Activated B cell treated with CpG ODN at 0.5 μM for 24 hours (primary cell): ENCODE data around the gene SPCS1. TPM values are rescaled to one million over a fixed set of nuclear protein-coding genes. Genes with fewer than 3 reads are reported as not detected.

ENCODE experiments used
- ATAC-seq: fragments of 200-7000 bp; cut with Tn5 transposase; one replicate; pipeline ENCODE4 v1.10.0; 2021; ENCODE audit warnings: low read depth, mild to moderate bottlenecking, moderate library complexity
- CTCF ChIA-PET: fragments of 350-600 bp; sonication (Branson Sonifier 250); formaldehyde crosslinking; loops from one replicate; lab custom pipeline; 2021; ENCODE audit warnings: antibody characterized with exemption; lab: Charles Lee
- POLR2A ChIA-PET: fragments of 350-600 bp; sonication (Branson Sonifier 250); formaldehyde crosslinking; loops from one replicate; lab custom pipeline; 2021; ENCODE audit warnings: antibody characterized with exemption; lab: Charles Lee
- DNase-seq: peaks from one replicate; pipeline ENCODE4 v3.0.0; 2022
- H3K27ac Mint-ChIP-seq: one replicate; pipeline ENCODE4 v1.8.0; 2020; ENCODE audit warnings: mixed read lengths
- H3K27me3 Mint-ChIP-seq: one replicate; pipeline ENCODE4 v1.8.0; 2021; ENCODE audit warnings: mixed read lengths
- H3K36me3 Mint-ChIP-seq: one replicate; pipeline ENCODE4 v1.8.0; 2021; ENCODE audit warnings: low read depth, mixed read lengths
- H3K4me1 Mint-ChIP-seq: one replicate; pipeline ENCODE4 v1.8.0; 2021; ENCODE audit warnings: mixed read lengths
- H3K4me3 Mint-ChIP-seq: one replicate; pipeline ENCODE4 v1.8.0; 2020; ENCODE audit warnings: mild to moderate bottlenecking, mixed read lengths
- H3K9me3 Mint-ChIP-seq: one replicate; pipeline ENCODE4 v1.8.0; 2020; ENCODE audit warnings: mixed read lengths
- intact Hi-C: fragments of 100-400 bp; cut with micrococcal nuclease; formaldehyde crosslinking; loops from one replicate; pipeline ENCODE4 v1.15.1; 2024
- total RNA-seq: library from RNA; stranded (reverse); gene quantifications from 2 replicates; pipeline ENCODE4 v1.2.3, GENCODE V29; 2022
- TF ChIP-seq, protein P1 (sequence below): fragments of 200-600 bp; IDR thresholded peaks from one replicate; pipeline ENCODE4 v1.8.0; 2022; ENCODE audit warnings: antibody characterized with exemption, mild to moderate bottlenecking

The SPCS1 gene
- total RNA-seq, 1 donor from 2014 or later = 78.0 TPM

GRCh38 chr3:52697632-52697965 is 8.3 kb upstream of the SPCS1 start:
- CTCF ChIA-PET = no interaction called here

DNA sequence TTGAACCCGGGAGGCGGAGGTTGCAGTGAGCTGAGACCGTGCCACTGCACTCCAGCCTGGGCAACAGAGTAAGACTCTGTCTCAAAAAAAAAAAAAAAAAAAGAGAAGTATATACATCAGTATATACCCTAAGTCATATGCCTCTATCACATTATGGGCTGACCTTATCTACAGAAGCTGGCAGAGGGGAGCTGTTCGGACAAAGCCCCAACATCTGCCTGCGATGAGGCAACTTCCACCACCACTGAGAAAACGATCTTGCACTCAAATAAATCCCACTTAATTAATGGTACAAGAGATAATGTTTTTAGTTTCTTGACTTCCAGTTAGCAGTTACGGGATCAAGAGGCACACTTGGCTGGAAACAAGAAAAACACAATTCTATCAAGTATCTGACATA is 2.6 kb upstream of the SPCS1 start:
- intact Hi-C loops = no loop called here
- DNase-seq = no peak
- no peak for ATAC-seq
- TF ChIP-seq, protein P1, sequence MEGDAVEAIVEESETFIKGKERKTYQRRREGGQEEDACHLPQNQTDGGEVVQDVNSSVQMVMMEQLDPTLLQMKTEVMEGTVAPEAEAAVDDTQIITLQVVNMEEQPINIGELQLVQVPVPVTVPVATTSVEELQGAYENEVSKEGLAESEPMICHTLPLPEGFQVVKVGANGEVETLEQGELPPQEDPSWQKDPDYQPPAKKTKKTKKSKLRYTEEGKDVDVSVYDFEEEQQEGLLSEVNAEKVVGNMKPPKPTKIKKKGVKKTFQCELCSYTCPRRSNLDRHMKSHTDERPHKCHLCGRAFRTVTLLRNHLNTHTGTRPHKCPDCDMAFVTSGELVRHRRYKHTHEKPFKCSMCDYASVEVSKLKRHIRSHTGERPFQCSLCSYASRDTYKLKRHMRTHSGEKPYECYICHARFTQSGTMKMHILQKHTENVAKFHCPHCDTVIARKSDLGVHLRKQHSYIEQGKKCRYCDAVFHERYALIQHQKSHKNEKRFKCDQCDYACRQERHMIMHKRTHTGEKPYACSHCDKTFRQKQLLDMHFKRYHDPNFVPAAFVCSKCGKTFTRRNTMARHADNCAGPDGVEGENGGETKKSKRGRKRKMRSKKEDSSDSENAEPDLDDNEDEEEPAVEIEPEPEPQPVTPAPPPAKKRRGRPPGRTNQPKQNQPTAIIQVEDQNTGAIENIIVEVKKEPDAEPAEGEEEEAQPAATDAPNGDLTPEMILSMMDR = no peak
- H3K36me3 Mint-ChIP-seq = peaks cover 24% of the 10 kb centered on the region
- no peaks in the 10 kb centered on the region for H3K27me3 Mint-ChIP-seq
- H3K4me3 Mint-ChIP-seq = no peak overlapping the region
- POLR2A ChIA-PET = no interaction called here
- no peak overlapping the region for H3K27ac Mint-ChIP-seq
- H3K4me1 Mint-ChIP-seq = peaks cover 35% of the 10 kb centered on the region
- no peaks in the 10 kb centered on the region for H3K9me3 Mint-ChIP-seq
- CTCF ChIA-PET = no interaction called here

More at GRCh38 chr3:52697632-52697965, 8.3 kb upstream of the SPCS1 start:
- Mint-ChIP-seq H3K27ac (peak overlapping the region; percentile 32), H3K9me3 (no peaks in the 10 kb centered on the region), H3K36me3 (peaks cover 62% of the 10 kb centered on the region), H3K4me3 (no peak overlapping the region), H3K27me3 (no peaks in the 10 kb centered on the region), H3K4me1 (peaks cover 11% of the 10 kb centered on the region)
- ATAC-seq (no peak), DNase-seq (no peak)
- POLR2A ChIA-PET = no interaction called here
- TF ChIP-seq, protein P1 = no peak
- intact Hi-C loops = no loop called here

DNA sequence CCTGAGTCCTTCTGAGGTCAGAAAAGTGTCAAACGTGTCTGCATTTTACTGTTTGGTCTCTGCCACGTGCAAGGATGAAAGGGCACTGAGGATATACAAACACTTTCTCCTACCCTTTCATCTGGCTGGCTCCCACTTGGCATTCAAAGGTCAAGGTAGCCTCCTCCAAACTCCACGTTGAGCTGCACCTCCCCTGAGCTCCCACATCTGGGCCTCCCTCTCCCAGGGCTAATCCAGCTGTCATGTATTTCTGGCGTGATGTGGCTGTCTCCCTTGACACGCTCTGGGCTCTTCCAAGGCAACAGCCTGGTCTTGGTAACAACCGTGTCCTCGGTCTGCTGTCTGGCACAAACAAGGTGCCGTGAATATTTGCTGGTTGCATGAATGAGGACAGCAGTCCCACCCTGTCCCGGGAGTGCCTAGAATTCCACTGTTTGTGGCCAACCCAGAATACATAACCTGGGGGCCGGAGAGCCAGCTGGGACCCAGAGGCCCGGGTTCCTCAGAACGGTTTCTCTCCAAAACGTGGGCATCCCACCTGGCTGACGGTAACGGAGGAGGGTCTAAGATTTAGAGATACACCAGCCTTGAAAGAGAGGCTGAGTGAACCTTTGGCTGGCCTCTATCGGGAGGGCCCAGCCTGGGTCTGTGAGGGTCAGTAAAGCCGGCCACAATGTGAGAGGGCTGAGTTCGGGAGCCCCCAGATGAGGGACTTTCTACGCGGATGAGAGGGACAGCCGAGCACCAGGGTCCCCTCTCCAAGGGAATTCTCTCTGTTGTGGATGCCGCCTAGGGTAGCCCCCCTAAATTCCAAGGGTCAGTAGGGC is 1.1 kb upstream of the SPCS1 start:
- POLR2A ChIA-PET = interaction anchor here (0.5 to 3.2 kb wide), 9 partner anchors 8 to 1205 kb away, joined by 3 to 26 read pairs (median 5); partner anchors contain the start of genes GNL3, PBRM1, SFMBT1 and UQCC5
- no peaks in the 10 kb centered on the region for H3K27me3 Mint-ChIP-seq

DNA sequence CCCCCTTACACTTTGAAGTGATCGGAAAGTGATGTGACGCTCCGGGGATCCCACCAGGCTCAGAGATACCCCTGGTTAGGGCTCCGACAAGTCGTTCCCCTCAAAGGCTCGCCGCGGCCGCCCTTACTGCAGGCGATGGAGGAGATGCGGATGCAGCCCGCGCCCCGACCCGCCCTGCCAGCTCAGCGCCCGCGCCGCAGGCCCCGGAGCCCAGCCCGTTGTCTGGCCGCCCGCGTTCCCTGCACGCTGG is 543 bp upstream of the SPCS1 start:
- Mint-ChIP-seq H3K36me3 (peaks cover 26% of the 10 kb centered on the region), H3K4me1 (peaks cover 42% of the 10 kb centered on the region), H3K4me3 (peak overlapping the region; percentile 94), H3K27me3 (no peaks in the 10 kb centered on the region), H3K27ac (peak overlapping the region; percentile 87), H3K9me3 (no peaks in the 10 kb centered on the region)
- CTCF ChIA-PET = no interaction called here
- no peak for ATAC-seq
- no peak for DNase-seq
- intact Hi-C loops = loop anchor here (1.0 to 5.0 kb wide), 3 partner anchors 19 to 763 kb away; partner anchors contain the start of genes GNL3, NISCH, PARP3 and RRP9
- POLR2A ChIA-PET = interaction anchor here (0.6 to 3.2 kb wide), 8 partner anchors 9 to 1205 kb away, joined by 3 to 26 read pairs (median 6); partner anchors contain the start of genes GNL3, PBRM1, SFMBT1 and UQCC5
- TF ChIP-seq, protein P1 = no peak

More for the DNA sequence above, 1.1 kb upstream of the SPCS1 start:
- CTCF ChIA-PET = no interaction called here
- peaks cover 25% of the 10 kb centered on the region for H3K36me3 Mint-ChIP-seq
- no peak for ATAC-seq
- DNase-seq = no peak
- intact Hi-C loops = loop anchor here (1.0 to 5.0 kb wide), 3 partner anchors 19 to 763 kb away; partner anchors contain the start of genes GNL3, NISCH, PARP3 and RRP9
- H3K4me1 Mint-ChIP-seq = peaks cover 37% of the 10 kb centered on the region
- peak overlapping the region; percentile 94 for H3K4me3 Mint-ChIP-seq
- no peaks in the 10 kb centered on the region for H3K9me3 Mint-ChIP-seq
- TF ChIP-seq, protein P1 = no peak
- H3K27ac Mint-ChIP-seq = peak overlapping the region; percentile 87

DNA sequence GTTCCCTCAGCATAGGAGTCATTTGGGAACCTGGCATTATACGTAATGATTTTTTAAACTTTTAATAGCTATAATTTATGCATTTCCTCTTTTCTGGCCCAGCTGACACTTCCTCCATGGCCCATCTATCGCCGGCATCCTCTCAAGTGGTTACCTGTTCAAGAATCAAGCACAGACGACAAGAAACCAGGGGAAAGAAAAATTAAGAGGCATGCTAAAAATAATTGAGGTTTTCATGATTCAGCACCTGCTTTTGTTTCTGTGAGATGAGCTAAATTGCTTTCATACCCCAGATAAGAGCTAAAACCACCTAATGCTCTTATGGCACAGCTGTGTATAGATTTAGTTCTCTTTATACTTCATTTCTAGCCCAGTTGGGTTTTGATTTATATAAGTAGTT is 1.7 kb downstream of the SPCS1 start:
- POLR2A ChIA-PET = interaction anchor here (0.8 to 3.2 kb wide), 5 partner anchors 17 to 1207 kb away, joined by 3 to 26 read pairs (median 4); partner anchors contain the start of genes DCAF1, GNL3, NEK4 and PBRM1
- H3K36me3 Mint-ChIP-seq = peaks cover 35% of the 10 kb centered on the region
- ATAC-seq (no peak), DNase-seq (no peak)
- intact Hi-C loops = loop anchor here (2.0 to 5.0 kb wide), 3 partner anchors 63 to 765 kb away; partner anchors contain the start of genes NEK4, NISCH, PARP3 and RRP9
- peak overlapping the region; percentile 75 for H3K4me3 Mint-ChIP-seq
- peaks cover 52% of the 10 kb centered on the region for H3K4me1 Mint-ChIP-seq
- CTCF ChIA-PET = no interaction called here
- H3K27ac Mint-ChIP-seq = peak overlapping the region; percentile 80
- no peaks in the 10 kb centered on the region for H3K27me3 Mint-ChIP-seq
- TF ChIP-seq, protein P1 = no peak
- H3K9me3 Mint-ChIP-seq = no peaks in the 10 kb centered on the region
